Measurements from ENCODE around the gene CADM1. TPM values are rescaled to one million over a fixed set of nuclear protein-coding genes. Genes with fewer than 3 reads are reported as not detected.
"Not testable (repeated sequence)": the region's sequence is repeated elsewhere in the genome, so short reads cannot be mapped to it uniquely, and the experiment has no call there.

The CADM1 gene
- polyA plus RNA-seq, 1 experiment, result 31.8 TPM

- no peak for TF ChIP-seq CTCF (IDR thresholded peaks at IDR 0.05; ENCODE audit: insufficient read depth, low read depth, low read length)
- ChIA-PET POLR2A (no interaction called here), CTCF (no interaction called here)
- Histone ChIP-seq H3K36me3 (ENCODE audit: control insufficient read depth, insufficient read depth, low read length) (no peaks in the 10 kb centered on the region), H3K4me3 (ENCODE audit: low read depth, low read length) (no peak overlapping the region), H3K27me3 (ENCODE audit: control insufficient read depth, insufficient read depth, low read length) (no peaks in the 10 kb centered on the region)
- DNase-seq (ENCODE audit: low read depth), result no peak
These were observed 22.7 kb downstream of the CADM1 start for GRCh38 chr11:115481528-115481927.

- H3K36me3 ChIP-seq (ENCODE audit: control insufficient read depth, insufficient read depth, low read length), result no peaks in the 10 kb centered on the region
- POLR2A ChIA-PET, result no interaction called here
- H3K27me3 ChIP-seq (ENCODE audit: control insufficient read depth, insufficient read depth, low read length), result no peaks in the 10 kb centered on the region
- TF ChIP-seq CTCF (IDR thresholded peaks at IDR 0.05; ENCODE audit: insufficient read depth, low read depth, low read length), result no peak
- CTCF ChIA-PET, result interaction anchor here (0.9 kb wide), 1 partner anchor 10 kb away, joined by 4 read pairs; no protein-coding TSS in a partner anchor
- no peak overlapping the region for H3K4me3 ChIP-seq (ENCODE audit: low read depth, low read length)
- no peak for DNase-seq (ENCODE audit: low read depth)
These were observed 23.6 kb downstream of the CADM1 start for GRCh38 chr11:115480611-115481010.

- CTCF ChIA-PET, result no interaction called here
- POLR2A ChIA-PET, result no interaction called here
- Histone ChIP-seq H3K4me3 (ENCODE audit: low read depth, low read length) (no peak overlapping the region), H3K27me3 (ENCODE audit: control insufficient read depth, insufficient read depth, low read length) (no peaks in the 10 kb centered on the region), H3K36me3 (ENCODE audit: control insufficient read depth, insufficient read depth, low read length) (no peaks in the 10 kb centered on the region)
- TF ChIP-seq CTCF (IDR thresholded peaks at IDR 0.05; ENCODE audit: insufficient read depth, low read depth, low read length), result no peak
- no peak for DNase-seq (ENCODE audit: low read depth)
These were observed 26.8 kb downstream of the CADM1 start for GRCh38 chr11:115477410-115477809.

GRCh38 chr11:115476463-115477286, 27.5 kb downstream of the CADM1 start:
- DNase-seq (ENCODE audit: low read depth), result no peak

GRCh38 chr11:115475564-115475963, 28.7 kb downstream of the CADM1 start:
- ChIA-PET POLR2A (no interaction called here), CTCF (no interaction called here)
- Histone ChIP-seq H3K4me3 (ENCODE audit: low read depth, low read length) (no peak overlapping the region), H3K36me3 (ENCODE audit: control insufficient read depth, insufficient read depth, low read length) (no peaks in the 10 kb centered on the region), H3K27me3 (ENCODE audit: control insufficient read depth, insufficient read depth, low read length) (no peaks in the 10 kb centered on the region)
- no peak for TF ChIP-seq CTCF (IDR thresholded peaks at IDR 0.05; ENCODE audit: insufficient read depth, low read depth, low read length)
- no peak for DNase-seq (ENCODE audit: low read depth)

More at GRCh38 chr11:115476463-115477286, 27.5 kb downstream of the CADM1 start:
- TF ChIP-seq CTCF (IDR thresholded peaks at IDR 0.05; ENCODE audit: insufficient read depth, low read depth, low read length), result no peak
- Histone ChIP-seq H3K36me3 (ENCODE audit: control insufficient read depth, insufficient read depth, low read length) (no peaks in the 10 kb centered on the region), H3K4me3 (ENCODE audit: low read depth, low read length) (no peak overlapping the region), H3K27me3 (ENCODE audit: control insufficient read depth, insufficient read depth, low read length) (no peaks in the 10 kb centered on the region)
- ChIA-PET POLR2A (no interaction called here), CTCF (no interaction called here)

GRCh38 chr11:115474306-115474705, 29.9 kb downstream of the CADM1 start:
- H3K27me3 ChIP-seq (ENCODE audit: control insufficient read depth, insufficient read depth, low read length); POLR2A ChIA-PET; DNase-seq (ENCODE audit: low read depth); H3K4me3 ChIP-seq (ENCODE audit: low read depth, low read length); H3K36me3 ChIP-seq (ENCODE audit: control insufficient read depth, insufficient read depth, low read length); CTCF ChIA-PET: not testable (repeated sequence)

All from BJ (cell line).